Stimulated activated CD8-positive, alpha-beta memory T cell treated with anti-CD3 and anti-CD28 coated beads, Interleukin-15, amount 100 ng/mL, for 48 hours (primary cell): ENCODE results near the gene CDC26.
"Not testable (repeated sequence)": the region's sequence is repeated elsewhere in the genome, so short reads cannot be mapped to it uniquely, and the experiment has no call there.

ENCODE experiments used
- DNase-seq, 2 donors: peaks; one replicate each; pipeline ENCODE4 v3.0.0-alpha.2; 2020; ENCODE audit warnings: low read depth in 2 of 2

Gene CDC26

GRCh38 chr9:113293285-113293878, 18.0 kb upstream of the CDC26 start:
- no peak for DNase-seq

DNA sequence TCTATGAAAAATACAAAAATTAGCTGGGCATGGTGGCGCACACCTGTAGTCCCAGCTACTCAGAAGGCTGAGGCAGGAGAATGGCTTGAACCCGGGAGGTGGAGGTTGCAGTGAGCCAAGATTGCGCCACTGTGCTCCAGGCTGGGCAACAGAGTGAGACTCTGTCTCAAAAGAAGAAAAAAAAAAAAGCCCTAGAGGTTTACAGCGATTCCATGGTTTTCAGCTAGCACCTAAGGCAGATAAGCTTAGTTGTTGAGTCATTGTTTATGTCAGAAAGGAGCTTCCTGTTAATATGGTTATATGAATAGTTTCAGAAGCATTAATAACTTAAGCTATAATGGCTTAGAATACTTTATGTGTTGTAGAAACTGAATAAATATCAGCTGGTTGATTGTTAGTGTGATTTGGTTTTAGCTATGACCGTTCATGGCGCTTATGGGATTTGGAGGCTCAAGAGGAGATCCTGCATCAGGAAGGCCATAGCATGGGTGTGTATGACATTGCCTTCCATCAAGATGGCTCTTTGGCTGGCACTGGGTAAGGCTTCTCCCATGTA, 14.8 kb upstream of the CDC26 start:
- no peak for DNase-seq

DNA sequence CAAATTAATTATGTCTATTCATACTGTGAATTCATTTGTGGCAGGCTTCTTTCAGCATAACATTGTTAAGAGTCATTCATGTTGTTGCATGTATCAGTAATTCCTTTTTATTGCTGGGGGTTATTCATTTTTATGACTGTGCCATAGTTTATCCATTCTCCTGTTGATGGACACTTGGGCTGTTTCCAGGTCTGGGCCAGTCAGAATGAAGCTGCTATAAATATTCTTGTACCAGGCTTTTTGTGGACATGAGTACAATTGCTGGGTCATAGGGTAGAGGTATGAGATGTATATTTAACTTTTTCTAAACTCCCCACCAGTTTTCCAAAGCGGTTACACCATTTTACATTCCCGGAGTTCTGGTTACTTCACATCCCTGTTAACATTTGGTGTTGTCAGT, 13.7 kb upstream of the CDC26 start:
- no peak for DNase-seq

- DNase-seq = no peak
Measured at GRCh38 chr9:113281356-113281755, 6.0 kb upstream of the CDC26 start.

GRCh38 chr9:113278840-113279239, 3.5 kb upstream of the CDC26 start:
- no peak for DNase-seq

- DNase-seq = no peak
Measured at GRCh38 chr9:113274474-113275156, 757 bp downstream of the CDC26 start.

DNA sequence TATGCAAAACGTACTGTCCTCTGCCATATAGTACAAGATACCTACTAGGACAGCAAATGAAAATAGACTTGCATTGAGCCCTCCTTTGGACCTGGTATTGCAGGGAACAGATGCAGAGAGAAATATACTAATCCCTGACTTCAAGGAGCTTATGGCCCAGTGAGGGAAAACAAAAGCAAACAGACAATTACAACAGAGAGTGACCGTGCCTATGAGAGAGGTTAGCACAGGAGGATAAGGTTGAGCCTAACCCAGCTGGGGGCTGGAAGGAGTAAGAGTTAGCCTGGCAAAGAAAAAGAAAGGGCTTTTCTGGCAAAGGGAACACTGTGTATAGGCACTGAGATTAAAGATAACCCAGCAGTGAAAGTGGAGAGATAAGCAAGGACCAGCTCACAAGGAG, 5.5 kb downstream of the CDC26 start:
- no peak for DNase-seq

DNA sequence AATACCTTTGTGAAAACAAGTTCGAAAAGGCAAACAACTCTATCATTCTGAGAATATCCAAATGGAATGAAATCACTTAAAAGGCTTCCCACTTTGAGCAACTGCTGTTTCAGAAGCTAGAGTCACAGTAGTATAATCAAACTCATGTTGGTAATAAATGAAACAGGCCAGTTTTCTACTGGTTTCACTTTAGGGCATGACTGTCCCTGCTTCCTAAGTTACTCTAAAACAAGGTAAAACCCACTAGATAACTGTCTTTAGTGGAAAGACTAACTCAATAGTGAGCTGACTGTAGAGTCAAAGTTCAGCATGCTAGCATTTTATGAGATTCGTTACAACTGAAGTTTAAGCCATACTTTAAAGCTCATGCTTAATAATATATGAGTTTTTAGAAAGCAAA, 6.0 kb downstream of the CDC26 start:
- no peak for DNase-seq

- no peak for DNase-seq
Measured at GRCh38 chr9:113267911-113268566, 7.3 kb downstream of the CDC26 start.

DNA sequence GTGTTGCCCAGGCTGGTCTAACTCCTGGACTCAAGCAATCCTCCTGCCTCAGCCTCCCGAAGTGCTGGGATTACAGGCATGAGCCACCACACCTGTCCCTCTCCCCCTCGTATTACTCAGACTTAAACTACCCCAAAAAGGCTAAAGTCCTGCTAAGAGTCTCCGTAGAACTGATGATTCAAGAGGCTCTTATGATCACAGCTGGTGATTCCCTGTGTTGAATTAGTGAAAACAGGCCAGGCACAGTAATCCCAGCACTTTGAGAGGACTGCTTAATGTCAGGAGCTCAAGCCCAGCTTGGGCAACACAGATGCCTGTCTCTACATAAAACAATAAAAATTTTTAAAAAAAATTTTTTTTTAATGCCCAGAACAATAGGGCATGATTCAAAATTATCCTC, 9.2 kb downstream of the CDC26 start:
- no peak for DNase-seq

DNA sequence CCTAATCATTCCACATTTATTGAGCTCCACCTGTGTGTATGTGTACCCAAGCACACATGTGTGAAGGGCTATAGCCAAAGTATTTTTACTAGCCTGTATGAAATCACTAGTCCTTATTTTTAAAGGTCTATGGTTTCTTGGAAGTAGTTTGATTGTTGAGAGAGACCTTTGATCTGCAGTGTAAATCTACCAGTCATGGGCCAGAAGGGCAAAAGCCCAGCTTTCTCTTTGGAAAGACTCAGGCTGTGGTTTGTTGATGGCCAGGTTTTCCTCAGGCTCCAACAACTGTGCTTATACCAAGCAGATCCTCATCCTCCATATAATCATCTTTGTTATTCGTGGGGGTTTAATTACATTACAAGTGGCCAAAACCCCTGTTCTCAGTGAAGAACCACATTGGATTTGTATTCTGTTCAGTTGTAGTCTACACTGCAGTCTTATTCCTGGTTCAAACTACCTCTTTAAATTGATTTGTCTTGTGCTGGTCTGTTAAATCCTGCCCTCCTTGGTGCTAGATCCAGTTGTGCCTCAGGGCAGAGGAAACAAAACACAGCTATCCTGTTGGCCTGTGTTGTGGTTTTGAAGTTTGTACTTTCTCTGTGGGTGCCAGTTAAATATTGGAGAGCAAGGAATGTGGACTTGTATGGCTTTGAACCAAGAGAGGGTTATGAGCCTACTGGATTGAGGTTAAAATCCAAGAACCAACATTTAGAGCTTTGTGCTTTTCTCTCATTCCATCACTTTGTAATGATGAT, 13.3 kb downstream of the CDC26 start:
- DNase-seq = no peak

DNA sequence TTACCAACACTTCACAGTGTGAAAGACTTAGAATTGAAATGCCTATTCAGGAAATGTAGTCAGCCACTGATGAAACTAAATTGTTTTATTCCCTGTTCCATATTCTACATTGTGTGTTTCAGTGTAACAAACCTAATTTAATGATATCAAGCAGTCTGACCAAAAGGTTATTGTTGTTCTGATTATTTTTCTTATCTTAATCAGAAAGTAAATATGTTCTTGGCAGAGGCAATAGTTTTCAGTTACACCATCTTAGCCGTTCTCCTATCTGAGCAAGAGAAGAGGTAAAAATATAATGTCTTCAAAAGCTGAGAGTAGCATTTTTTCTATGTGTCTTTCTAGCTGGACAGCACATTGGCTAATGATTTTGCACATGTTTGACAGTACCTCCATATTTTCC, 17.1 kb downstream of the CDC26 start:
- no peak for DNase-seq

DNA sequence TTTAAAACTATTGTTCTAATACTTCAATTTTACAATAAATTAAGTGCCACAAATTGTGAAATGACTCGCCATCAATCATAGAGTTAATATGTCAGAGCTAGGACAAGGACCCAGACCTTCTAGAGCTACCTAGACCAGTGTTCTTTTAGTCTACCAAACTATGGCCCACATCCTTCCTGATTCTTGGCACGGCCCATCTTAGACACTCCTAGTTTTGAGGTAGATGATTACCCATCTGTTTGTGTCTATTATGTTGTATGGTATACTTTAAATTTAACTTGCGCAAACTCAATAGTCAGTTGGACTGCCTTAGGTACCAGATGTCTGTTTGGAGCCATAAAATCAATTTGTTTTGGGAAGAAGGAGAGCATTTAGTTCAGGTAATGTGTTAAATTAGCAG, 17.5 kb downstream of the CDC26 start:
- no peak for DNase-seq

GRCh38 chr9:113255438-113255837, 19.9 kb downstream of the CDC26 start:
- DNase-seq = no peak

DNA sequence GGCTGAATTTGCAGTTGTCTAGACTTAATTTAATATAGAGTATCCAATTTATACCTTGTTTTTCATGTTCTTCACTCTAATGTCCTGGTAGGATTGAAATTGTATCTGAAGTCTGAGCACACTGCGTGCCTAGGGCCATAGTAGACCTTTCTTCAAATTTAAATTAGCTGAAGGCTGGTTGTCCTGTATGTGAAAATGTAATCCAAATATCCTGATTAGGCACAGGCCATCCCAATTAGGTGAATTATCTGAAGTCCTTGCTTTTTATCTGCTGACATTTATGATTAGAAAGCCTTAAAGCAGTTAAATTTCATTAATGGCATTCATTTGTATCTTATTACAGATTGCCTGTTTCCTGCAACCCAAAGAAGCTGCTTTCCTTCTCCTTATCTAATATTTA, 20.4 kb downstream of the CDC26 start:
- DNase-seq = no peak

- DNase-seq = no peak
Measured at GRCh38 chr9:113250807-113251206, 24.6 kb downstream of the CDC26 start.

DNA sequence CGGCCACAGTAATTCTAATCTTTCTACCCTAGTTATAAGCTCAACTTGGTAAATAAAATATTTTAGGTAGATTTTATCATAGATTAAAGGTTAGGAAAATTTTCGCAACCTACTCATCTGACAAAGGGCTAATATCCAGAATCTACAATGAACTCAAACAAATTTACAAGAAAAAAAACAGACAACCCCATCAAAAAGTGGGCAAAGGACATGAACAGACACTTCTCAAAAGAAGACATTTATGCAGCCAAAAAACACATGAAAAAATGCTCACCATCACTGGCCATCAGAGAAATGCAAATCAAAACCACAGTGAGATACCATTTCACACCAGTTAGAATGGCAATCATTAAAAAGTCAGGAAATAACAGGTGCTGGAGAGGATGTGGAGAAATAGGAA, 25.7 kb downstream of the CDC26 start:
- DNase-seq = not testable (repeated sequence)

DNA sequence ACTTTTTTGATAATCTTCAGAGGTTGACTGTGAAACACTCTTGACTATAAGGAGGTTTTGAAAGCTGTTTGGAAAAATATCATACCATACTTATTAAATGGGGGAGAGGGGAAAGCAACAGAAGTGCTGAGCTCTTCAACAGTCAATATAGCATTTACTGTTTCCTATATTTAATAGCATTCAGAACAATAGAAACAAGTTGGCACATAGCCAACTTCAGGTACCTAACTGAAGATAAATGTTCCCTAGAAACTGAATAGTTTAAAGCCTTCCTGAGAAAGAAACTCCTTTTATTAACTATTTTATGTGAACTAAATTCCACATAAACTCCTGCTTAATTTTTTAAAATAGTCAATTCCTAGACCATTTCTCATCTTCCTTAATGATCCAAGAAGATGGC, 27.7 kb downstream of the CDC26 start:
- no peak for DNase-seq

GRCh38 chr9:113246928-113247327, 28.4 kb downstream of the CDC26 start:
- no peak for DNase-seq

GRCh38 chr9:113245894-113246293, 29.5 kb downstream of the CDC26 start:
- no peak for DNase-seq

DNA sequence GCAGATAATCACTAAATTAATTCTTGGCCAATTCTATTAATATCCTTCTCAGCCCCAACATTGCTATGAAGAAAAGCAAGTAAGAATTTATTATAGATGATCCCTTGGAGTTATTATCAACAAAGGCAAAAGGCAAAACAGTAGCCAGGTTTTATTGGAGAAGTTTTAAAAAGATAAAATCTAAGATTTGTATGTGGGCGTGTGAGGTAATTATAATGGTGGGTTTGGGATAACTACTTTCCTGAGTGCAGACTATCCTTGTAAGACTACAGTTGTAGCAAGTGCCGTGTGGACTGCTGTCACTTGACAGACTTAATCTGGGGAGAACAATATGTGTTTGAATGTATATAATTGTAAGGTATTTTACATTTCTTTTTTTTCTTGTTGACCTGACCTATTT, 30.8 kb downstream of the CDC26 start:
- no peak for DNase-seq

GRCh38 chr9:113241161-113241560, 34.2 kb downstream of the CDC26 start:
- DNase-seq = no peak
